GM18511 (cell line): ENCODE results near the gene TBRG4.
"Not testable (repeated sequence)": the region's sequence is repeated elsewhere in the genome, so short reads cannot be mapped to it uniquely, and the experiment has no call there.

Source experiments
- ATAC-seq: cut with Tn5 transposase; IDR thresholded peaks from one replicate; pipeline ENCODE4 v1.9.1; 2021; ENCODE audit warnings: mild to moderate bottlenecking, moderate library complexity; ENCODE audit not compliant: unreplicated experiment

Gene TBRG4

GRCh38 chr7:45118292-45118691 is 6.8 kb upstream of the TBRG4 start:
- no peak for ATAC-seq

GRCh38 chr7:45117582-45117981 is 6.1 kb upstream of the TBRG4 start:
- no peak for ATAC-seq

- no peak for ATAC-seq
Observed at GRCh38 chr7:45116048-45116447, 4.6 kb upstream of the TBRG4 start.

GRCh38 chr7:45114926-45115325 is 3.4 kb upstream of the TBRG4 start:
- ATAC-seq: no peak

- ATAC-seq: not testable (repeated sequence)
Observed at GRCh38 chr7:45114257-45114656, 2.8 kb upstream of the TBRG4 start.

- no peak for ATAC-seq
Observed at GRCh38 chr7:45112648-45113047, 1.2 kb upstream of the TBRG4 start.

- no peak for ATAC-seq
Observed at GRCh38 chr7:45108863-45109262, 2.6 kb downstream of the TBRG4 start.

- no peak for ATAC-seq
Observed at GRCh38 chr7:45107356-45107755, 4.1 kb downstream of the TBRG4 start.

GRCh38 chr7:45106820-45107219 is 4.7 kb downstream of the TBRG4 start:
- ATAC-seq: no peak

GRCh38 chr7:45105588-45106188 is 5.8 kb downstream of the TBRG4 start:
- no peak for ATAC-seq

GRCh38 chr7:45104844-45105587 is 6.5 kb downstream of the TBRG4 start:
- no peak for ATAC-seq

GRCh38 chr7:45103958-45104843 is 7.3 kb downstream of the TBRG4 start:
- ATAC-seq: no peak

- ATAC-seq: no peak
Observed at GRCh38 chr7:45102785-45103712, 8.4 kb downstream of the TBRG4 start.

GRCh38 chr7:45101748-45102147 is 9.7 kb downstream of the TBRG4 start:
- no peak for ATAC-seq

GRCh38 chr7:45100761-45101480 is 10.6 kb downstream of the TBRG4 start:
- no peak for ATAC-seq

- ATAC-seq: no peak
Observed at GRCh38 chr7:45099891-45100760, 11.4 kb downstream of the TBRG4 start.

- ATAC-seq: no peak
Observed at GRCh38 chr7:45098983-45099839, 12.3 kb downstream of the TBRG4 start.

- ATAC-seq: no peak
Observed at GRCh38 chr7:45092931-45093235, 18.6 kb downstream of the TBRG4 start.
